ENCODE measurements around the gene EFHC1. TPM values are rescaled to one million over a fixed set of nuclear protein-coding genes. Genes with fewer than 3 reads are reported as not detected.

EFHC1 gene
- total and polyA plus RNA-seq, 5 experiments from 2014 or later, result 2.5 to 15.5 (median 5.1) TPM

DNA sequence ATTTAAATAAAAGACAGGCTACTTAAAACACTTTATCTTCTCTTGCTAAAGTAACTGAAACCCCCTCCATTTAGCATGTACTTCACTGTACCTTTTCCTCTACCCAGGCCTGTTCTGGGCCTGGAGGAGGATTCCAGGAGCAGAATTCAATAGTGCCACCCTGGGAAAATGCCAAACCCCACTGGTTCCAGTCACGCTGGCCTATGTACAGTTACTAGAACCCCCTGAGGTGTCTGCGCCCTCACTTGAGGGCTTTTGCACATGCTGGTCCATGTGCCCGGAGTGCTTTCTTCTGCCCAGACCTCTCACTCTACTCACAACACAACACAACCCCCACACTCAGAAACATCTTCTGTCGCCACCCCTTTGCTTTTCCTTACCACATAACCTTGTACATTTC, 111.3 kb downstream of the EFHC1 start:
- POLR2A ChIA-PET, result no interaction called here
- DNase-seq (no peak), ATAC-seq (no peak)
- no peak overlapping the region for H3K27ac Mint-ChIP-seq
- no peaks in the 10 kb centered on the region for H3K9me3 Mint-ChIP-seq
- H3K36me3 Mint-ChIP-seq, result peaks cover 0 to 35% (median 8%) of the 10 kb centered on the region in 3 donors
- H3K4me3 Mint-ChIP-seq, result no peak overlapping the region
- H3K4me1 Mint-ChIP-seq, result peaks cover 15 to 20% (median 19%) of the 10 kb centered on the region in 4 donors
- no peaks in the 10 kb centered on the region for H3K27me3 Mint-ChIP-seq

DNA sequence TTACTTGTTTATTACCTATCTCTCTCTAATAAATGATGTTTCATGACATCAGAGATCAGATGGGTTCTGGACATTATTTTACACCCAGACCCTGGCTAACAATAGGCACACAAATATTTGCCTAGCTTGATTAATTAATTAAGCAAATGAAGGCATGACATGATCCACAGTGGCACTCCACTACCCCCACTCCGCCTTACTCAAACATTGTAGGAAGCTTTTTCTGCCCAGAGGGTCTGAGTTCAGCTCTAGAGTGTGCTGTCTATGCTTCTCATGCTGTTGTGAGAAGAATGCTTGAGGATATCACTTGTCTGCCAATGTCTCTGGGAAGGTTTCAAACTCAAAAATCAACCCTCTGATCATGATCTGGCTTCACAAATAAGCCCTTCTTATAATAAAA, 111.7 kb downstream of the EFHC1 start:
- H3K27ac Mint-ChIP-seq, result no peak overlapping the region
- H3K9me3 Mint-ChIP-seq, result no peaks in the 10 kb centered on the region

DNA sequence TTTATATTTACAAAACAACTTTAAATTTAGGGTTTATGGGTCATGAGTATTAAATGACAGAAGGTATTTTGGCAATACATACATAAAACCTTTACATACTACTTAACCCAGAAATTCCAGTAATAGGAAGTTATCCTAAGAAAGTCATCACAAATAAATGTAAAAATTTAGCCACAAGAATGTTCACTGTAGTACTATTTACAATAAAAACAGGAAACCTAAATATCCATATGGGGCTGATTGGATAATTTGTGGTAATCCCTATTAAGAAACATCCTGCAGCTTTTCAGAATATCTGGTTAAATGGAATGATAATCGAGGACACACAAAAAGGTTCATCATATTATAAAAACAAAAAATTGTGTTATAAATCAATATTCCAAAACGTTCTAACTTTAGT, 112.3 kb downstream of the EFHC1 start:
- Mint-ChIP-seq H3K27me3 (no peaks in the 10 kb centered on the region), H3K9me3 (no peaks in the 10 kb centered on the region), H3K4me3 (no peak overlapping the region), H3K4me1 (peaks cover 20 to 31% (median 30%) of the 10 kb centered on the region in 4 donors), H3K27ac (no peak overlapping the region), H3K36me3 (peaks cover 0 to 35% (median 8%) of the 10 kb centered on the region in 3 donors)
- POLR2A ChIA-PET, result no interaction called here
- DNase-seq (no peak), ATAC-seq (no peak)

More for the DNA sequence above, 111.7 kb downstream of the EFHC1 start:
- no peak for DNase-seq
- peaks cover 15 to 25% (median 23%) of the 10 kb centered on the region in 4 donors for H3K4me1 Mint-ChIP-seq
- POLR2A ChIA-PET, result no interaction called here
- H3K4me3 Mint-ChIP-seq, result no peak overlapping the region
- ATAC-seq, result no peak
- H3K27me3 Mint-ChIP-seq, result no peaks in the 10 kb centered on the region
- H3K36me3 Mint-ChIP-seq, result peaks cover 0 to 35% (median 8%) of the 10 kb centered on the region in 3 donors

DNA sequence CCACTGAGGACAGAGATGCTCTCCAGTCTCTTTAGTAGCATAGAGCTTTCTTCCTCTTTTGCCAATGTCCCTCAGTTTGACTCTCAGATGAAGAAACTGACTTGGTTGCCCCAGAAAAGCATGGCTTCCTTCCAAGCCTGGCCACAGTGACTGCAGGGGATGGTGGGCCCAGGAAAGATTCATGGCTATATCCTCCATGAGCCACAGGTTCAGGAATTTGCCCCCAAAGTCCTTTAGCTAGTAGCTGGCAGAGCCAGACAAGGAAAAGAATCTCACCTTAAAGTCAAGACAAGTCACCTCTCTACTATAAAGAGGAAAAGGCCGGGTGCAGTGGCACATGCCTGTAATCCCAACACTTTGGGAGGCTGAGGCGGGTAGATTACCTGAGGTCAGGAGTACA, 113.3 kb downstream of the EFHC1 start:
- peaks cover 0 to 35% (median 8%) of the 10 kb centered on the region in 3 donors for H3K36me3 Mint-ChIP-seq
- no peak overlapping the region for H3K4me3 Mint-ChIP-seq
- POLR2A ChIA-PET, result no interaction called here
- H3K9me3 Mint-ChIP-seq, result no peaks in the 10 kb centered on the region
- H3K4me1 Mint-ChIP-seq, result peaks cover 28 to 41% (median 40%) of the 10 kb centered on the region in 4 donors
- ATAC-seq, result no peak
- H3K27me3 Mint-ChIP-seq, result no peaks in the 10 kb centered on the region
- no peak overlapping the region for H3K27ac Mint-ChIP-seq
- no peak for DNase-seq

DNA sequence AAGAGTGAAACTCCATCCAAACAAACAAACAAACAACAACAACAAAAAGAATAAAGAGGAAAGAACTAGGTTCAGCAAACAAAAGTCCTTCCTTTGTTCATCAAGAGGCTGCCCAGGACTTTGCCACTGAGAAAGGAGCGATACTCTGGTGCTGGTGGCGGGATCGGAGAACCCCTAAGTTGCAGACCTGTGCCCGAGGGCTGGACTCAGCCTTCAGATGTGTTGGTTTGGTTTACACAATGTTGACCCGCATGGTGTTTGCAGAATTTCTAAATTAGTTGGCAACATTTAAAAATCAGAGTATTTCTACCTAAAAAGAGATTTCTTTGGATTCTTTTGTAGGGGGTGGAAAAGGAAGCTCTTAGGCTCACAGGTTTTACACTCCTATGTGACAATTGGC, 114.2 kb downstream of the EFHC1 start:
- Mint-ChIP-seq H3K9me3 (no peaks in the 10 kb centered on the region), H3K4me1 (peaks cover 30 to 49% (median 48%) of the 10 kb centered on the region in 4 donors)
- POLR2A ChIA-PET, result no interaction called here

DNA sequence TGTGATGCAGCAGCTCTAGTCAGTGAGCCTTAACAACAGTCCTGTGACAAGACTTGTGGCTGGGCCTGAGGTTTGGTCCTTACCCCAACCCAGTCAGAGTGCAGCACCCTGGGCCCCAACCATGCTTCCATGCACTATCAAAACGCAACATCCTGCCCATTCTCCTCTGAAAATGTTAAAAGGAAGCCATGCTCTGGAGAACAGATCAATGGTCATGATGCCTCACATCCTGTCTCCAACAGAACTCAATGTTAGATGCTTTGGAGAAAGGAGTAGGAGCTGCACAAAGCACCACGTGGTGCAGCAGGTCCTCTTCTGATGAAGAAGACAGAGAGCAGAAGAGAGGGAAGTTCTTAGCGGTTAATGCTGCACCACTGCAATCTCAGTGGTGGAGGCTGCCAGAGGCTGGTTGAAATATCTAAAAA, 114.8 kb downstream of the EFHC1 start:
- Mint-ChIP-seq H3K9me3 (no peaks in the 10 kb centered on the region), H3K27me3 (no peaks in the 10 kb centered on the region), H3K4me1 (peaks cover 35 to 55% (median 48%) of the 10 kb centered on the region in 4 donors), H3K36me3 (peaks cover 0 to 37% (median 5%) of the 10 kb centered on the region in 3 donors), H3K27ac (peak overlapping the region in 4 of 10 donors; percentile 19 to 75 (median 64)), H3K4me3 (peak overlapping the region in 5 of 10 donors; percentile 34 to 72 (median 57))
- DNase-seq (peak in 3 of 10 donors; percentile 1 to 13 (median 12)), ATAC-seq (peak; percentile 59 to 62)
- POLR2A ChIA-PET, result no interaction called here

More for the DNA sequence above, 114.2 kb downstream of the EFHC1 start:
- no peaks in the 10 kb centered on the region for H3K27me3 Mint-ChIP-seq
- peak overlapping the region in 1 of 10 donors; percentile 63 for H3K27ac Mint-ChIP-seq
- ATAC-seq (no peak), DNase-seq (no peak)
- no peak overlapping the region for H3K4me3 Mint-ChIP-seq
- peaks cover 0 to 35% (median 8%) of the 10 kb centered on the region in 3 donors for H3K36me3 Mint-ChIP-seq

DNA sequence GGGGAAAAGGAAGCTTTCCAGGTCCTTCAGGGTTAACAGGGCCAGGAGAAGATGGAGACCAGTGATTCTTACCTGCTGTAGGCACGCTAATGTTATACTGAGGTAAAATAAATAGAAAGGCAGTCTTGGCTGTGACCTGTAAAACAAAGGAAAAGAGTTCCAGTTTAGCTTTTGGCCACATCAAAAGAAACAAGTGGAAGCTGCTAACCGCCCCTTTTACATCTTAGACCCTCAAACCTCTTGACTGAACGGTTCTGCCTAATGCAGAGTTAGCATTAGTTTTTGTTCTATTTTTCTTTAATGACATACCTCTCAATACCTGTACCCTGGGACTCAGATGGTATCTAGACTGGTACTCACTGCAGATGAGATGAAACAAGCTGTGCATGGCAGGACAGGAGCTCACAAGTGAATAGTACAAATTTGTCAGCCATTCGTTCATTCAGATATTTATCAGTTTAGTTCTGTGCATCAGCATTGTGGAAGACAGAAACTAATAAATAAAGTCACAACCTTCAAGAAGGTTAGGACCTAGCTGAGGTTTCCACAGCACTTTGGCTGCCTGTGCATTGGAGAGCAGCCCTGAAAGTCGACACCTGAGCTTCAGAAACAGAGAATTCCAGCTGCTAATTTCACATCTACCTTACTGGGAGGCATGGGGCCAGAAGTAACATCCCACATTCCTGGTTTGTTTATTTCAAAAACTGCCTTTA, 115.7 kb downstream of the EFHC1 start:
- no peaks in the 10 kb centered on the region for H3K9me3 Mint-ChIP-seq
- ATAC-seq, result peak; percentile 47 to 72
- peaks cover 37 to 59% (median 49%) of the 10 kb centered on the region in 4 donors for H3K4me1 Mint-ChIP-seq
- POLR2A ChIA-PET, result no interaction called here
- H3K27ac Mint-ChIP-seq, result peak overlapping the region in 4 of 10 donors; percentile 72 to 84 (median 74)
- H3K4me3 Mint-ChIP-seq, result peak overlapping the region; percentile 10 to 72 (median 46)
- peaks cover 0 to 33% (median 5%) of the 10 kb centered on the region in 3 donors for H3K36me3 Mint-ChIP-seq
- DNase-seq, result peak in 3 of 10 donors; percentile 17 to 33 (median 21)
- no peaks in the 10 kb centered on the region for H3K27me3 Mint-ChIP-seq

DNA sequence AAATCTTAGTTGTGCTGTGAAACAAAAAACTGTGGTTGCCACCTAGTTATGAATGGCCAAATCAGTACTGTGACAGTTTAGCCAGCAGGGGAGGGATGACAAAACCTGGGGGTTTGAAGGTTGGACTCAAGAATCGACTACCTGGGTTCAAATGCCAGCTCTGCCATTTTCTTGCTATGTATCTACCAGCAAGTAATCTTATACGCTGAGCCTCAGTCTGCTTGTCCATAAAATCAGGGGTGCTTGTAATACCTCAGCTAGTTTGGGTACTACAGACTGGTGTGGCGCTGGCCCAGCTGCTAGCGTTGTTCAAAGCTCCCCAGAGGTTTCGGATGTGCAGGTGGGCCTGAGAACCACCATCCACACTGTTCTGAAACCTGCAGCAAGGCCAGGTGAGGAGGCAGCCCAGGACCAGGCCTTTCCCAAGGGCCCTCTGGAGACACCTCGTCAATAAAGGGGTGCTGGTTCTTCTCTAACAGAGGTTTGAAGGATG, 116.3 kb downstream of the EFHC1 start:
- peak overlapping the region in 3 of 10 donors; percentile 3 to 45 (median 4) for H3K4me3 Mint-ChIP-seq
- peaks cover 36 to 59% (median 49%) of the 10 kb centered on the region in 4 donors for H3K4me1 Mint-ChIP-seq
- no peak for ATAC-seq

DNA sequence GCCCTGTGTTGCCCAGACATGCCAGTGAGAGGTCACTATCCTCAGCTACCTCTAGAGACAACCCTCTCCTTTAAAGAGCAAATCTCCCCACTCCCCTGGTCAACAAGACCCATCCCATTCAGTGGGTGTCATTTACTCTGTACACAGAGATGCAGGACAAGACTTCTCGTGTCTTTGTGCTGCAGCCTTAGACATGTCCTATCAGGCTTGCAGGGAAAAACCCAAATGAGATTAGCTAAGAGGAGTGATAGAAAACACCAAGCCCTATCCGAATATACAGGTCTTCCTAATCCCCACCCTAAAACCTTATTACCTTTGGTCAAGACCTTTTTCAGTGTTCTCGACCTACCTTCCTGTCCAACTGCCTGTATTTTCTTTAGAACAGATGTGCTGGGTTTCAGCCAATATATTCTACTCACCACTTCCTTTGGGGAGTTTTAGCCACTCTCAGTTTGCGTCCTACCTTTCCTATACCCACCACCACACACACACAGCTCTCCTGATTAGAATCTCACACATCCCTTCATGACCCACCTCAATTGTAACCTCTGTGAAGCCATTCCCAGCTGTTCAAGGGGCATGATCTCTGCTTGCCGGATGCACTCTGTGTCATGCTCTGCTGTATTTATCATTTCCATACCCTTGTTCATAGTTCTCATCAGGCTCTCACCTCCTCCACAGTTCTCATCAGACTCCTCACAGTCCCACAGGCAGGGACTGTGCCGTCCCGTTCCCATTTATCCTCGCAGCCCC, 117.0 kb downstream of the EFHC1 start:
- no peaks in the 10 kb centered on the region for H3K9me3 Mint-ChIP-seq
- peak overlapping the region in 3 of 10 donors; percentile 53 to 77 (median 65) for H3K27ac Mint-ChIP-seq
- H3K4me3 Mint-ChIP-seq, result peak overlapping the region in 5 of 10 donors; percentile 2 to 57 (median 24)
- peaks cover 0 to 30% (median 5%) of the 10 kb centered on the region in 3 donors for H3K36me3 Mint-ChIP-seq
- POLR2A ChIA-PET, result no interaction called here
- H3K27me3 Mint-ChIP-seq, result no peaks in the 10 kb centered on the region
- peaks cover 34 to 59% (median 49%) of the 10 kb centered on the region in 4 donors for H3K4me1 Mint-ChIP-seq
- DNase-seq, result peak in 2 of 10 donors; percentile 3 to 10
- peak in 1 of 2 donors; percentile 50 for ATAC-seq

More for the DNA sequence above, 116.3 kb downstream of the EFHC1 start:
- no peak for DNase-seq
- no peak overlapping the region for H3K27ac Mint-ChIP-seq
- POLR2A ChIA-PET, result no interaction called here
- no peaks in the 10 kb centered on the region for H3K27me3 Mint-ChIP-seq
- H3K36me3 Mint-ChIP-seq, result peaks cover 0 to 32% (median 5%) of the 10 kb centered on the region in 3 donors
- no peaks in the 10 kb centered on the region for H3K9me3 Mint-ChIP-seq

DNA sequence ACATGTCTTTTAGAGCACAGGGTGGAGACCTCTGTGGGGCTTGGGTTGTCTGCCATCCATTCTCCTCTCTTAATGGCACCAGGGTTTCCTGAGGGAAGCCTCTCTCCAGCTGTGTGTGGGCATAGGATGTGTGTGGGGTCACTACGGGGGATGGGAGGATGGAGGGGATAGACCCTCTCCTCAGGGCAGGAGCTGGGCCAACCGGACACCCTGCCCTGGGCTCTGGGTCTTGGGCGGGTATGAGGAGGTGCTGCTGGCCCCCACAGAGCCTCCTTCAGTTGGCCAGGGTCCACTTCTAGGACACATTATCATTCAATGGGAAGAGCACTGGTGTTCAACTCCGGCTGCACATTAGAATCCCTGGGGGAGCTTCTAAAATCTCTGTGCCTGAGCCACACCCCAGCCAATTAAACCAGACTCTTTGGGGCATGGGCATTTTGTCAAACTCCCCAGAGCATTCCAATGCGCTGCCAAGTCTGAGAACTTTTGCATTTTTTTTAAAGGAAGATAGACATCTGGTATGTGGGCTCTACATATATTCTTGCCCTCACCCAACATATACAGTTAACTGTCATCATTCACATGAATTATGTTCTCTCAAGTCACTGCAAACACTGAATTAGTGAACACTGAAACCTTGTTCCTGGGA, 118.2 kb downstream of the EFHC1 start:
- H3K4me1 Mint-ChIP-seq, result peaks cover 34 to 59% (median 49%) of the 10 kb centered on the region in 4 donors
- H3K4me3 Mint-ChIP-seq, result peak overlapping the region in 2 of 10 donors; percentile 24 to 36
- peaks cover 0 to 28% (median 7%) of the 10 kb centered on the region in 3 donors for H3K36me3 Mint-ChIP-seq
- no peaks in the 10 kb centered on the region for H3K9me3 Mint-ChIP-seq
- POLR2A ChIA-PET, result no interaction called here
- H3K27ac Mint-ChIP-seq, result peak overlapping the region in 1 of 10 donors; percentile 77
- H3K27me3 Mint-ChIP-seq, result no peaks in the 10 kb centered on the region
- no peak for ATAC-seq
- no peak for DNase-seq

DNA sequence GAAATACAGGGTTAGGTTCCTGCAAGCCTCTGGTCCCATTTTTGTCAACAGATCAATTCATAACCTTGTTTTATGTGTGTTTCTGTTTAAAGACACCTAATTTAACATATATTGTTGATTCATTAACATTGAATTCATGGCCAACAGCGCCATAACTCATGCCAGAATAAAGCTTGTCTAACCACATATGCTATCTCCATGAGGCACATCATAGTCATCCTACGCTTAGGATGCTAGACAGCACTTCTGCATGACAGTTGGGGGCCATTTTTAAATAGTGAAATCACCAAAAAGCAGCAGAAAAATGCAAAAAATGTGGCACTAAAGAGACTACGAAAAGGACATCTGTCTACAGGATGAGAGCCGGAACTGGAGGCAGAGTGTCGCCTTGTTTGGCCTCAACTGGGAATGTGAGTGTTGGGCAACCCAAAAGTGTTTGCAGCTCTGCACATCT, 118.8 kb downstream of the EFHC1 start:
- H3K4me1 Mint-ChIP-seq, result peaks cover 34 to 59% (median 50%) of the 10 kb centered on the region in 4 donors
- H3K27ac Mint-ChIP-seq, result no peak overlapping the region
- no peak overlapping the region for H3K4me3 Mint-ChIP-seq
- H3K27me3 Mint-ChIP-seq, result no peaks in the 10 kb centered on the region
- no peak for DNase-seq
- H3K9me3 Mint-ChIP-seq, result no peaks in the 10 kb centered on the region
- H3K36me3 Mint-ChIP-seq, result peaks cover 0 to 23% (median 7%) of the 10 kb centered on the region in 3 donors
- POLR2A ChIA-PET, result no interaction called here
- no peak for ATAC-seq

DNA sequence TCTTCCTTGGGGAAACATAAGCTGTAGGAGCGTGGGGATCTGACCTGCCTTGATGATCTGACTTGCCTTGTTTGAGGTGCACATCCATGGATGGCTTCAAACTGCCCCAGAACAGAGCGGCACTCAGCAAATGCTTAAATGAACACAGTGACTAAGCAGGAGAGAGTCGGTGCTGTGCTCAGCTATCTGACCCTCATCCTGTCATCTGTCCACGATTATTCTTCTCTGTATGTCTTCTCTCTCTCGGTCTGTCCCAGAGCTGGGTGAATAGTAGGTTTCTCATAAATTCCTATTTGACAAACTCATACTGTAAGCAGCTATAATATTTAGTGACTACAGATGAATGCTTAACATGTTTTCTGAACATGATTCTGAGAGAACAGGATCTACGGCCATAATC, 119.5 kb downstream of the EFHC1 start:
- H3K27me3 Mint-ChIP-seq, result no peaks in the 10 kb centered on the region
- ATAC-seq (no peak), DNase-seq (no peak)
- no peak overlapping the region for H3K4me3 Mint-ChIP-seq
- POLR2A ChIA-PET, result no interaction called here
- H3K36me3 Mint-ChIP-seq, result peaks cover 0 to 17% (median 9%) of the 10 kb centered on the region in 3 donors
- no peaks in the 10 kb centered on the region for H3K9me3 Mint-ChIP-seq
- no peak overlapping the region for H3K27ac Mint-ChIP-seq
- peaks cover 34 to 62% (median 52%) of the 10 kb centered on the region in 4 donors for H3K4me1 Mint-ChIP-seq

Data from naive thymus-derived CD8-positive, alpha-beta T cell (primary cell).